Nephron (organoid): ENCODE measurements around the gene COPG2.
"Not testable (repeated sequence)": the region's sequence is repeated elsewhere in the genome, so short reads cannot be mapped to it uniquely, and the experiment has no call there.

Experiments
- H3K27ac Mint-ChIP-seq, 3 experiments: 2 replicates each; pipeline ENCODE4 v1.8.0; 2020; ENCODE audit warnings: mixed read lengths in 3 of 3, mild to moderate bottlenecking in 2 of 3, moderate library complexity in 1 of 3
- H3K27me3 Mint-ChIP-seq: 2 replicates; pipeline ENCODE4 v1.8.0; 2021; ENCODE audit warnings: low read depth, mild to moderate bottlenecking, moderate library complexity, mixed read lengths
- H3K36me3 Mint-ChIP-seq: 2 replicates; pipeline ENCODE4 v1.8.0; 2020; ENCODE audit warnings: low read depth, mixed read lengths
- H3K4me1 Mint-ChIP-seq: 2 replicates; pipeline ENCODE4 v1.8.0; 2020; ENCODE audit warnings: mixed read lengths
- H3K4me3 Mint-ChIP-seq, 3 experiments: 2 replicates each; pipeline ENCODE4 v1.8.0; 2020; ENCODE audit warnings: mild to moderate bottlenecking in 3 of 3, mixed read lengths in 3 of 3, moderate library complexity in 2 of 3
- H3K9me3 Mint-ChIP-seq: 2 replicates; pipeline ENCODE4 v1.8.0; 2020; ENCODE audit warnings: mixed read lengths
- TF ChIP-seq, protein P1 (sequence below), 3 experiments: fragments of 200-600 bp; sonication (generic); IDR thresholded peaks; one replicate each; pipeline ENCODE4 v1.5.0; 2021; ENCODE audit warnings: antibody characterized with exemption in 3 of 3; ENCODE audit not compliant: unreplicated experiment in 3 of 3

The COPG2 gene

GRCh38 chr7:130627775-130628174 is 40.8 kb downstream of the COPG2 start:
- Mint-ChIP-seq H3K4me1 (no peaks in the 10 kb centered on the region), H3K9me3 (peaks cover 66% of the 10 kb centered on the region), H3K36me3 (peaks cover 92% of the 10 kb centered on the region), H3K27me3 (no peaks in the 10 kb centered on the region), H3K4me3 (no peak overlapping the region), H3K27ac (no peak overlapping the region)
- TF ChIP-seq, protein P1, sequence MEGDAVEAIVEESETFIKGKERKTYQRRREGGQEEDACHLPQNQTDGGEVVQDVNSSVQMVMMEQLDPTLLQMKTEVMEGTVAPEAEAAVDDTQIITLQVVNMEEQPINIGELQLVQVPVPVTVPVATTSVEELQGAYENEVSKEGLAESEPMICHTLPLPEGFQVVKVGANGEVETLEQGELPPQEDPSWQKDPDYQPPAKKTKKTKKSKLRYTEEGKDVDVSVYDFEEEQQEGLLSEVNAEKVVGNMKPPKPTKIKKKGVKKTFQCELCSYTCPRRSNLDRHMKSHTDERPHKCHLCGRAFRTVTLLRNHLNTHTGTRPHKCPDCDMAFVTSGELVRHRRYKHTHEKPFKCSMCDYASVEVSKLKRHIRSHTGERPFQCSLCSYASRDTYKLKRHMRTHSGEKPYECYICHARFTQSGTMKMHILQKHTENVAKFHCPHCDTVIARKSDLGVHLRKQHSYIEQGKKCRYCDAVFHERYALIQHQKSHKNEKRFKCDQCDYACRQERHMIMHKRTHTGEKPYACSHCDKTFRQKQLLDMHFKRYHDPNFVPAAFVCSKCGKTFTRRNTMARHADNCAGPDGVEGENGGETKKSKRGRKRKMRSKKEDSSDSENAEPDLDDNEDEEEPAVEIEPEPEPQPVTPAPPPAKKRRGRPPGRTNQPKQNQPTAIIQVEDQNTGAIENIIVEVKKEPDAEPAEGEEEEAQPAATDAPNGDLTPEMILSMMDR (IDR thresholded peaks at IDR 0.05; ENCODE audit: unreplicated experiment in 3 of 3) = no peak

DNA sequence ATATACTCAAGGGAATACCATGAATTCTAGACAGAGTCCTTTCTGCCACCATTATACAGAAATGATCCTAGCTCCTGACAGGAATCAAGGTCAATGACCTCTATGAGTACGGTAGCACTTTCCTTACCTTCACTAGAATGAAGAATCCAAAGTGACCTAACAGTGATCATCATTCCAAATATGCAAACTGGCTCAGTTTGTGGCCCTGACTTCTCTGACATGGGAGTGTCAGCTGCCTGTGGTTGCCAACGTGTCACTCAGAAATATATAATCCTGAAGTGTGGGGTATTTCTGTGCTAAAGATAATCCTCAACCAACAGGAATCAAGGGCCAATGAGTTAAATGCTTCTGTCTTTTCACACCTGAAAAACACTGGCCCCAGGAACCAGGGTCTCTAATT is 45.7 kb downstream of the COPG2 start:
- Mint-ChIP-seq H3K9me3 (peaks cover 35% of the 10 kb centered on the region), H3K27me3 (no peaks in the 10 kb centered on the region), H3K27ac (no peak overlapping the region), H3K36me3 (peaks cover 85% of the 10 kb centered on the region), H3K4me1 (no peaks in the 10 kb centered on the region), H3K4me3 (no peak overlapping the region)
- TF ChIP-seq, protein P1 (IDR thresholded peaks at IDR 0.05; ENCODE audit: unreplicated experiment in 3 of 3) = no peak

GRCh38 chr7:130615583-130615982 is 53.0 kb downstream of the COPG2 start:
- TF ChIP-seq, protein P1 (IDR thresholded peaks at IDR 0.05; ENCODE audit: unreplicated experiment in 3 of 3) = no peak
- no peak overlapping the region for H3K4me3 Mint-ChIP-seq
- H3K36me3 Mint-ChIP-seq = peaks cover 94% of the 10 kb centered on the region
- no peaks in the 10 kb centered on the region for H3K4me1 Mint-ChIP-seq
- H3K9me3 Mint-ChIP-seq = peaks cover 8% of the 10 kb centered on the region
- H3K27ac Mint-ChIP-seq = no peak overlapping the region
- no peaks in the 10 kb centered on the region for H3K27me3 Mint-ChIP-seq

- no peaks in the 10 kb centered on the region for H3K27me3 Mint-ChIP-seq
- no peak overlapping the region for H3K27ac Mint-ChIP-seq
- H3K9me3 Mint-ChIP-seq = peaks cover 9% of the 10 kb centered on the region
- peaks cover 94% of the 10 kb centered on the region for H3K36me3 Mint-ChIP-seq
- H3K4me3 Mint-ChIP-seq = no peak overlapping the region
- TF ChIP-seq, protein P1 (IDR thresholded peaks at IDR 0.05; ENCODE audit: unreplicated experiment in 3 of 3) = no peak
- no peaks in the 10 kb centered on the region for H3K4me1 Mint-ChIP-seq
Observed at GRCh38 chr7:130614449-130614848, 54.1 kb downstream of the COPG2 start.

- Mint-ChIP-seq H3K4me1 (no peaks in the 10 kb centered on the region), H3K27ac (no peak overlapping the region), H3K27me3 (no peaks in the 10 kb centered on the region), H3K4me3 (no peak overlapping the region), H3K36me3 (peaks cover 97% of the 10 kb centered on the region), H3K9me3 (peaks cover 12% of the 10 kb centered on the region)
- TF ChIP-seq, protein P1 (IDR thresholded peaks at IDR 0.05; ENCODE audit: unreplicated experiment in 3 of 3) = no peak
Observed at GRCh38 chr7:130611218-130611617, 57.3 kb downstream of the COPG2 start.

GRCh38 chr7:130607066-130607465 is 61.5 kb downstream of the COPG2 start:
- H3K27ac Mint-ChIP-seq, H3K4me3 Mint-ChIP-seq, H3K4me1 Mint-ChIP-seq, H3K27me3 Mint-ChIP-seq: not testable (repeated sequence)
- Mint-ChIP-seq H3K36me3 (peaks cover 94% of the 10 kb centered on the region), H3K9me3 (peaks cover 17% of the 10 kb centered on the region)
